GM23338 (cell line): Measurements from ENCODE around the gene S100B. TPM values are rescaled to one million over a fixed set of nuclear protein-coding genes. Genes with fewer than 3 reads are reported as not detected.

ENCODE experiments used
- ATAC-seq: fragments of 200-7000 bp; cut with Tn5 transposase; 3 replicates; pipeline ENCODE4 v1.9.1; 2020
- DNase-seq: peaks from one replicate; pipeline ENCODE4 v3.0.0-alpha.2; 2015; ENCODE audit warnings: low spot score
- H2AFZ ChIP-seq: fragments of 200-600 bp; sonication (generic); 2 replicates; pipeline ENCODE4 v1.8.0; 2016; ENCODE audit warnings: antibody characterized with exemption, mild to moderate bottlenecking, moderate library complexity
- H3F3A ChIP-seq: fragments of 200-600 bp; sonication (generic); replicated peaks from 2 replicates; pipeline ENCODE4 v1.8.0; 2017; ENCODE audit warnings: antibody characterized with exemption, mixed run types, low read depth
- H3K27ac ChIP-seq: fragments of 200-600 bp; sonication (generic); 2 replicates; pipeline ENCODE4 v1.6.1; 2016; ENCODE audit warnings: low read depth
- H3K27me3 ChIP-seq: fragments of 200-600 bp; sonication (generic); 2 replicates; pipeline ENCODE4 v1.8.0; 2016; ENCODE audit warnings: mild to moderate bottlenecking, mixed run types, moderate library complexity; ENCODE audit not compliant: insufficient read depth
- H3K36me3 ChIP-seq: fragments of 200-600 bp; sonication (generic); 2 replicates; pipeline ENCODE4 v1.8.0; 2016; ENCODE audit warnings: mild to moderate bottlenecking; ENCODE audit not compliant: insufficient read depth
- H3K4me1 ChIP-seq: fragments of 200-600 bp; sonication (generic); 2 replicates; pipeline ENCODE4 v1.8.0; 2016; ENCODE audit warnings: mild to moderate bottlenecking, moderate library complexity; ENCODE audit not compliant: insufficient read depth
- H3K4me2 ChIP-seq: fragments of 200-600 bp; sonication (generic); 2 replicates; pipeline ENCODE4 v1.7.1; 2017; ENCODE audit warnings: mixed run types
- H3K4me3 ChIP-seq: fragments of 200-600 bp; sonication (generic); 2 replicates; pipeline ENCODE4 v1.6.1; 2016; ENCODE audit warnings: mixed run types
- H3K79me2 ChIP-seq: fragments of 200-600 bp; sonication (generic); replicated peaks from 2 replicates; pipeline ENCODE4 v1.8.0; 2017; ENCODE audit warnings: mild to moderate bottlenecking; ENCODE audit not compliant: insufficient read depth
- H3K9me2 ChIP-seq: fragments of 200-600 bp; sonication (generic); 2 replicates; pipeline ENCODE4 v1.8.0; 2017; ENCODE audit not compliant: insufficient read depth
- H4K20me1 ChIP-seq: fragments of 200-600 bp; sonication (generic); replicated peaks from 2 replicates; pipeline ENCODE4 v1.8.0; 2017; ENCODE audit warnings: mild to moderate bottlenecking; ENCODE audit not compliant: insufficient read depth
- H3K27ac Mint-ChIP-seq: 2 replicates; pipeline ENCODE4 v1.8.0; 2020; ENCODE audit warnings: inconsistent platforms, mild to moderate bottlenecking, moderate library complexity, mixed read lengths
- H3K27me3 Mint-ChIP-seq: 3 replicates; pipeline ENCODE4 v1.8.0; 2022; ENCODE audit warnings: low read depth, mild to moderate bottlenecking, moderate library complexity, mixed read lengths, inconsistent platforms; ENCODE audit not compliant: insufficient read depth, poor library complexity
- H3K36me3 Mint-ChIP-seq: 3 replicates; pipeline ENCODE4 v1.8.0; 2021; ENCODE audit warnings: low read depth, mild to moderate bottlenecking, inconsistent platforms, moderate library complexity, mixed read lengths
- H3K4me1 Mint-ChIP-seq: 3 replicates; pipeline ENCODE4 v1.8.0; 2020; ENCODE audit warnings: mild to moderate bottlenecking, inconsistent platforms, mixed read lengths
- H3K4me3 Mint-ChIP-seq: 3 replicates; pipeline ENCODE4 v1.8.0; 2021; ENCODE audit warnings: moderate library complexity, mild to moderate bottlenecking, inconsistent platforms, mixed read lengths
- H3K9me3 Mint-ChIP-seq: 3 replicates; pipeline ENCODE4 v1.8.0; 2020; ENCODE audit warnings: moderate library complexity, mild to moderate bottlenecking, inconsistent platforms, mixed read lengths
- EZH2 ChIP-seq: fragments of 200-600 bp; sonication (generic); IDR thresholded peaks from one replicate; pipeline ENCODE4 v1.8.0; 2017; ENCODE audit warnings: antibody characterized with exemption, mild to moderate bottlenecking, low read depth; ENCODE audit not compliant: unreplicated experiment
- EZH2phosphoT487 ChIP-seq: fragments of 200-600 bp; sonication (generic); IDR thresholded peaks from one replicate; pipeline ENCODE4 v1.8.1; 2018; ENCODE audit warnings: antibody characterized with exemption; ENCODE audit not compliant: unreplicated experiment
- STAT1 ChIP-seq: IDR thresholded peaks from one replicate; pipeline ENCODE4 v1.6.1; 2016; ENCODE audit warnings: antibody characterized with exemption; ENCODE audit not compliant: unreplicated experiment
- ZNF114 ChIP-seq: fragments of 250-450 bp; sonication (Bioruptor Pico); IDR thresholded peaks from 2 replicates; pipeline ENCODE4 v1.5.0; 2020; ENCODE audit warnings: mild to moderate bottlenecking, moderate library complexity
- ZNF331 ChIP-seq: fragments of 250-450 bp; sonication (Bioruptor Pico); IDR thresholded peaks from 2 replicates; pipeline ENCODE4 v1.5.0; 2020; ENCODE audit warnings: low read depth, mild to moderate bottlenecking, moderate library complexity
- polyA plus RNA-seq: library from polyadenylated mRNA; unstranded; fragments of >200 nt; fragmentation: Nextera tagmentation; extraction: Ambion mirVana; gene quantifications from 2 replicates; pipeline ENCODE4 v1.2.1, GENCODE V29; 2016
- total RNA-seq: library from RNA; depleted of rRNA; stranded (reverse); fragments of >200 nt; shearing (Covaris generic); gene quantifications from 2 replicates; pipeline ENCODE4 v1.2.3, GENCODE V29; 2014
- TF ChIP-seq, protein P1 (sequence below): fragments of 250-450 bp; sonication (Bioruptor Pico); IDR thresholded peaks from 2 replicates; pipeline ENCODE4 v1.5.0; 2020; ENCODE audit warnings: mild to moderate bottlenecking, moderate library complexity
- TF ChIP-seq, protein P2 (sequence below): IDR thresholded peaks from one replicate; pipeline ENCODE4 v1.6.1; 2018; ENCODE audit warnings: antibody characterized with exemption; ENCODE audit not compliant: unreplicated experiment
- TF ChIP-seq, protein P3 (sequence below), 2 experiments: fragments of 200-600 bp in 1 of 2; sonication (generic) in 1 of 2; conservative IDR thresholded peaks; 2 replicates each; pipeline versions ENCODE4 v1.5.1 to v1.6.1; 2016 to 2017; ENCODE audit warnings: antibody characterized with exemption in 2 of 2, low read depth in 2 of 2, mild to moderate bottlenecking in 2 of 2, moderate library complexity in 1 of 2

The S100B gene
- total and polyA plus RNA-seq, 2 experiments from 2014 or later: 0.97 to 1.5 TPM

DNA sequence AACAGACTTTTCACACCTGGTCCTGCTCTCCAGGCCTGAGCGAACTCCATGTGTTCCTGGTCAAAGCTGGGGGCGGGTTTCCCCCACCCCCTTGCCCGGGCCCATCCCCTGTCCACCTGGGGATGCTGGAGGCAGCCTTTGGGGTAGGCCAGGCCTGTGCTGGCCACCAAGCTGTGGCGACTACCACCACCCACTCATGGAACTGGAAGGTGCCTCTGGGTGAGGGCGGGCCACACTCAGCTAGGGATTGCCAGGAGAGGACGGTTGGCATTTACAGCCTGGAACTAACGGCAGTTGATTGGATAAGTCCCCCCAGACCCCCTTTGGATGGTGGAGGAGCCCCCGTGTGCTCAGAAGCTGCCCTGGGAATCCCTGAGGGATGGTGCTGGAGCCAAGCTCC, 7.9 kb downstream of the S100B start (continued):
- TF ChIP-seq, protein P1, sequence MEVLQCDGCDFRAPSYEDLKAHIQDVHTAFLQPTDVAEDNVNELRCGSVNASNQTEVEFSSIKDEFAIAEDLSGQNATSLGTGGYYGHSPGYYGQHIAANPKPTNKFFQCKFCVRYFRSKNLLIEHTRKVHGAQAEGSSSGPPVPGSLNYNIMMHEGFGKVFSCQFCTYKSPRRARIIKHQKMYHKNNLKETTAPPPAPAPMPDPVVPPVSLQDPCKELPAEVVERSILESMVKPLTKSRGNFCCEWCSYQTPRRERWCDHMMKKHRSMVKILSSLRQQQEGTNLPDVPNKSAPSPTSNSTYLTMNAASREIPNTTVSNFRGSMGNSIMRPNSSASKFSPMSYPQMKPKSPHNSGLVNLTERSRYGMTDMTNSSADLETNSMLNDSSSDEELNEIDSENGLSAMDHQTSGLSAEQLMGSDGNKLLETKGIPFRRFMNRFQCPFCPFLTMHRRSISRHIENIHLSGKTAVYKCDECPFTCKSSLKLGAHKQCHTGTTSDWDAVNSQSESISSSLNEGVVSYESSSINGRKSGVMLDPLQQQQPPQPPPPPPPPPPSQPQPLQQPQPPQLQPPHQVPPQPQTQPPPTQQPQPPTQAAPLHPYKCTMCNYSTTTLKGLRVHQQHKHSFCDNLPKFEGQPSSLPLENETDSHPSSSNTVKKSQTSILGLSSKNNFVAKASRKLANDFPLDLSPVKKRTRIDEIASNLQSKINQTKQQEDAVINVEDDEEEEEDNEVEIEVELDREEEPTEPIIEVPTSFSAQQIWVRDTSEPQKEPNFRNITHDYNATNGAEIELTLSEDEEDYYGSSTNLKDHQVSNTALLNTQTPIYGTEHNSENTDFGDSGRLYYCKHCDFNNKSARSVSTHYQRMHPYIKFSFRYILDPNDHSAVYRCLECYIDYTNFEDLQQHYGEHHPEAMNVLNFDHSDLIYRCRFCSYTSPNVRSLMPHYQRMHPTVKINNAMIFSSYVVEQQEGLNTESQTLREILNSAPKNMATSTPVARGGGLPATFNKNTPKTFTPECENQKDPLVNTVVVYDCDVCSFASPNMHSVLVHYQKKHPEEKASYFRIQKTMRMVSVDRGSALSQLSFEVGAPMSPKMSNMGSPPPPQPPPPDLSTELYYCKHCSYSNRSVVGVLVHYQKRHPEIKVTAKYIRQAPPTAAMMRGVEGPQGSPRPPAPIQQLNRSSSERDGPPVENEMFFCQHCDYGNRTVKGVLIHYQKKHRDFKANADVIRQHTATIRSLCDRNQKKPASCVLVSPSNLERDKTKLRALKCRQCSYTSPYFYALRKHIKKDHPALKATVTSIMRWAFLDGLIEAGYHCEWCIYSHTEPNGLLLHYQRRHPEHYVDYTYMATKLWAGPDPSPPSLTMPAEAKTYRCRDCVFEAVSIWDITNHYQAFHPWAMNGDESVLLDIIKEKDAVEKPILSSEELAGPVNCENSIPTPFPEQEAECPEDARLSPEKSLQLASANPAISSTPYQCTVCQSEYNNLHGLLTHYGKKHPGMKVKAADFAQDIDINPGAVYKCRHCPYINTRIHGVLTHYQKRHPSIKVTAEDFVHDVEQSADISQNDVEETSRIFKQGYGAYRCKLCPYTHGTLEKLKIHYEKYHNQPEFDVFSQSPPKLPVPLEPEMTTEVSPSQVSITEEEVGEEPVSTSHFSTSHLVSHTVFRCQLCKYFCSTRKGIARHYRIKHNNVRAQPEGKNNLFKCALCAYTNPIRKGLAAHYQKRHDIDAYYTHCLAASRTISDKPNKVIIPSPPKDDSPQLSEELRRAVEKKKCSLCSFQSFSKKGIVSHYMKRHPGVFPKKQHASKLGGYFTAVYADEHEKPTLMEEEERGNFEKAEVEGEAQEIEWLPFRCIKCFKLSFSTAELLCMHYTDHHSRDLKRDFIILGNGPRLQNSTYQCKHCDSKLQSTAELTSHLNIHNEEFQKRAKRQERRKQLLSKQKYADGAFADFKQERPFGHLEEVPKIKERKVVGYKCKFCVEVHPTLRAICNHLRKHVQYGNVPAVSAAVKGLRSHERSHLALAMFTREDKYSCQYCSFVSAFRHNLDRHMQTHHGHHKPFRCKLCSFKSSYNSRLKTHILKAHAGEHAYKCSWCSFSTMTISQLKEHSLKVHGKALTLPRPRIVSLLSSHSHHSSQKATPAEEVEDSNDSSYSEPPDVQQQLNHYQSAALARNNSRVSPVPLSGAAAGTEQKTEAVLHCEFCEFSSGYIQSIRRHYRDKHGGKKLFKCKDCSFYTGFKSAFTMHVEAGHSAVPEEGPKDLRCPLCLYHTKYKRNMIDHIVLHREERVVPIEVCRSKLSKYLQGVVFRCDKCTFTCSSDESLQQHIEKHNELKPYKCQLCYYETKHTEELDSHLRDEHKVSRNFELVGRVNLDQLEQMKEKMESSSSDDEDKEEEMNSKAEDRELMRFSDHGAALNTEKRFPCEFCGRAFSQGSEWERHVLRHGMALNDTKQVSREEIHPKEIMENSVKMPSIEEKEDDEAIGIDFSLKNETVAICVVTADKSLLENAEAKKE: no peak

GRCh38 chr21:46596201-46596600, 8.7 kb downstream of the S100B start:
- Mint-ChIP-seq H3K9me3 (peaks cover 54% of the 10 kb centered on the region), H3K4me3 (no peak overlapping the region), H3K27me3 (no peaks in the 10 kb centered on the region), H3K36me3 (peaks cover 18% of the 10 kb centered on the region; the same call in 2 of the 3 replicates), H3K27ac (no peak overlapping the region), H3K4me1 (no peaks in the 10 kb centered on the region; the same call in 2 of the 3 replicates)
- H3K27me3 ChIP-seq: no peaks in the 10 kb centered on the region
- no peak overlapping the region for H3K4me2 ChIP-seq
- no peaks in the 10 kb centered on the region for H3F3A ChIP-seq
- no peaks in the 10 kb centered on the region for H4K20me1 ChIP-seq
- no peak overlapping the region for H2AFZ ChIP-seq
- no peaks in the 10 kb centered on the region; the same call in 1 of the 2 replicates for H3K9me2 ChIP-seq
- H3K4me1 ChIP-seq: no peaks in the 10 kb centered on the region
- H3K4me3 ChIP-seq: no peak overlapping the region
- ATAC-seq: no peak
- H3K36me3 ChIP-seq: no peaks in the 10 kb centered on the region
- DNase-seq: no peak
- no peak overlapping the region for H3K27ac ChIP-seq
- H3K79me2 ChIP-seq: no peaks in the 10 kb centered on the region
- TF ChIP-seq, protein P2, sequence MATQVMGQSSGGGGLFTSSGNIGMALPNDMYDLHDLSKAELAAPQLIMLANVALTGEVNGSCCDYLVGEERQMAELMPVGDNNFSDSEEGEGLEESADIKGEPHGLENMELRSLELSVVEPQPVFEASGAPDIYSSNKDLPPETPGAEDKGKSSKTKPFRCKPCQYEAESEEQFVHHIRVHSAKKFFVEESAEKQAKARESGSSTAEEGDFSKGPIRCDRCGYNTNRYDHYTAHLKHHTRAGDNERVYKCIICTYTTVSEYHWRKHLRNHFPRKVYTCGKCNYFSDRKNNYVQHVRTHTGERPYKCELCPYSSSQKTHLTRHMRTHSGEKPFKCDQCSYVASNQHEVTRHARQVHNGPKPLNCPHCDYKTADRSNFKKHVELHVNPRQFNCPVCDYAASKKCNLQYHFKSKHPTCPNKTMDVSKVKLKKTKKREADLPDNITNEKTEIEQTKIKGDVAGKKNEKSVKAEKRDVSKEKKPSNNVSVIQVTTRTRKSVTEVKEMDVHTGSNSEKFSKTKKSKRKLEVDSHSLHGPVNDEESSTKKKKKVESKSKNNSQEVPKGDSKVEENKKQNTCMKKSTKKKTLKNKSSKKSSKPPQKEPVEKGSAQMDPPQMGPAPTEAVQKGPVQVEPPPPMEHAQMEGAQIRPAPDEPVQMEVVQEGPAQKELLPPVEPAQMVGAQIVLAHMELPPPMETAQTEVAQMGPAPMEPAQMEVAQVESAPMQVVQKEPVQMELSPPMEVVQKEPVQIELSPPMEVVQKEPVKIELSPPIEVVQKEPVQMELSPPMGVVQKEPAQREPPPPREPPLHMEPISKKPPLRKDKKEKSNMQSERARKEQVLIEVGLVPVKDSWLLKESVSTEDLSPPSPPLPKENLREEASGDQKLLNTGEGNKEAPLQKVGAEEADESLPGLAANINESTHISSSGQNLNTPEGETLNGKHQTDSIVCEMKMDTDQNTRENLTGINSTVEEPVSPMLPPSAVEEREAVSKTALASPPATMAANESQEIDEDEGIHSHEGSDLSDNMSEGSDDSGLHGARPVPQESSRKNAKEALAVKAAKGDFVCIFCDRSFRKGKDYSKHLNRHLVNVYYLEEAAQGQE: no peak
- TF ChIP-seq, protein P3, sequence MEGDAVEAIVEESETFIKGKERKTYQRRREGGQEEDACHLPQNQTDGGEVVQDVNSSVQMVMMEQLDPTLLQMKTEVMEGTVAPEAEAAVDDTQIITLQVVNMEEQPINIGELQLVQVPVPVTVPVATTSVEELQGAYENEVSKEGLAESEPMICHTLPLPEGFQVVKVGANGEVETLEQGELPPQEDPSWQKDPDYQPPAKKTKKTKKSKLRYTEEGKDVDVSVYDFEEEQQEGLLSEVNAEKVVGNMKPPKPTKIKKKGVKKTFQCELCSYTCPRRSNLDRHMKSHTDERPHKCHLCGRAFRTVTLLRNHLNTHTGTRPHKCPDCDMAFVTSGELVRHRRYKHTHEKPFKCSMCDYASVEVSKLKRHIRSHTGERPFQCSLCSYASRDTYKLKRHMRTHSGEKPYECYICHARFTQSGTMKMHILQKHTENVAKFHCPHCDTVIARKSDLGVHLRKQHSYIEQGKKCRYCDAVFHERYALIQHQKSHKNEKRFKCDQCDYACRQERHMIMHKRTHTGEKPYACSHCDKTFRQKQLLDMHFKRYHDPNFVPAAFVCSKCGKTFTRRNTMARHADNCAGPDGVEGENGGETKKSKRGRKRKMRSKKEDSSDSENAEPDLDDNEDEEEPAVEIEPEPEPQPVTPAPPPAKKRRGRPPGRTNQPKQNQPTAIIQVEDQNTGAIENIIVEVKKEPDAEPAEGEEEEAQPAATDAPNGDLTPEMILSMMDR (conservative IDR thresholded peaks at IDR 0.05; ENCODE audit: low read depth in 2 of 2): no peak
- TF ChIP-seq EZH2 (no peak), ZNF114 (CRISPR knock-in tag) (no peak), EZH2phosphoT487 (no peak), STAT1 (no peak), ZNF331 (CRISPR knock-in tag) (no peak)
